ENCODE measurements around the gene PPP3CA.

DNA sequence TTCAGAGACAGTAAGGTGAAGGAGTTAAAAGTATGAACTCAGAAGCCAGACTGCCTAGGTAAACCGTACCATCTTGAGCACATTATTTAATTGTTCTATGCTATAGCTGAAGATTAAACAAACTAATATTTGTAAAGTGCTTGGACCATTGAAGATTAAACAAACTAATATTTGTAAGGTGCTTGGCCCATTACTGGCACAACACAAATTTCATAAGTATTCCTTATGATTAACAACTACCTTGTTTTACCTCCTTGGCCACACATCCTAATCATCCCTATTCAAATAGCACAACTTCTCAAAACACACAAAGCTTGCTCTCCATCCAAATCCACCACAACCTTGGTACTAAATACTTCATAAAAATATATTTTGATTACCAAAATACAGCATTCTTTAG is 137.0 kb downstream of the PPP3CA start:
- TF ChIP-seq BCL11A (IDR thresholded peaks at IDR 0.05; ENCODE audit: low read depth in 2 of 2, low read length in 2 of 2) (no peak), CTCF (IDR thresholded peaks at IDR 0.05; ENCODE audit: control extremely low read depth in 1 of 3, insufficient read depth in 1 of 3, low read depth in 1 of 3, low read length in 3 of 3) (no peak), CEBPB (IDR thresholded peaks at IDR 0.05; ENCODE audit: low read depth, low read length) (no peak), KDM1A (IDR thresholded peaks at IDR 0.05; ENCODE audit: borderline replicate concordance, low read length) (no peak), CREB1 (IDR thresholded peaks at IDR 0.05) (no peak), JUN (IDR thresholded peaks at IDR 0.05; ENCODE audit: low read depth, low read length) (no peak), EP300 (IDR thresholded peaks at IDR 0.05; ENCODE audit: borderline replicate concordance in 1 of 2, low read depth in 2 of 2, low read length in 2 of 2) (no peak), EZH2 (IDR thresholded peaks at IDR 0.05; ENCODE audit: low read depth, low read length, severe bottlenecking) (no peak), RFX5 (IDR thresholded peaks at IDR 0.05; ENCODE audit: borderline replicate concordance, low read depth, low read length) (no peak), EGR1 (IDR thresholded peaks at IDR 0.05; ENCODE audit: borderline replicate concordance, low read depth, low read length) (no peak), RAD21 (IDR thresholded peaks at IDR 0.05 in 1 of 2, conservative IDR thresholded peaks at IDR 0.05 in 1 of 2; ENCODE audit: low read depth in 2 of 2, low read length in 2 of 2) (no peak)
- TF ChIP-seq, protein P1, sequence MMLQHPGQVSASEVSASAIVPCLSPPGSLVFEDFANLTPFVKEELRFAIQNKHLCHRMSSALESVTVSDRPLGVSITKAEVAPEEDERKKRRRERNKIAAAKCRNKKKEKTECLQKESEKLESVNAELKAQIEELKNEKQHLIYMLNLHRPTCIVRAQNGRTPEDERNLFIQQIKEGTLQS (IDR thresholded peaks at IDR 0.05; ENCODE audit: insufficient read depth, low read depth, low read length), result no peak

Data from H1 (cell line).